ENCODE data around the gene CPO.

CPO gene

DNA sequence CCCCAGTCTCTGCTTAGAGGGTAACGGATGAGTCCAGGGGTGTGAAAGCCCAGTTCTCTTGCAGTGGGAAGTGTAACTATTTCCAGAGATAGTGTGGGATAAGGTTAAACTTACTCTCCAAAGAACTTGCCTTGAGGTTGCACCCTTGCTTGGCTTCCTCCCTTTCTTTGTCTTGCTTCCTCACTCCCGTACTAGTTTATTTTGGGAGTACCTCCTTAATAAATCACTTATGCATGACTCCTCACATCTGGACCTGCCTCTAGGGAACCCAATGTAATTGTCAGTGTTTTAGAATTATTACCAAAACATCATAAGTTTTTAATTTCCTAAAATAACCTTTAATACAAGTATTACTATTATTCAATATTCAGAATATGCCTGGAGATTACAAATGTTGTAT lies 35.2 kb downstream of the CPO start:
- no peak for DNase-seq

DNA sequence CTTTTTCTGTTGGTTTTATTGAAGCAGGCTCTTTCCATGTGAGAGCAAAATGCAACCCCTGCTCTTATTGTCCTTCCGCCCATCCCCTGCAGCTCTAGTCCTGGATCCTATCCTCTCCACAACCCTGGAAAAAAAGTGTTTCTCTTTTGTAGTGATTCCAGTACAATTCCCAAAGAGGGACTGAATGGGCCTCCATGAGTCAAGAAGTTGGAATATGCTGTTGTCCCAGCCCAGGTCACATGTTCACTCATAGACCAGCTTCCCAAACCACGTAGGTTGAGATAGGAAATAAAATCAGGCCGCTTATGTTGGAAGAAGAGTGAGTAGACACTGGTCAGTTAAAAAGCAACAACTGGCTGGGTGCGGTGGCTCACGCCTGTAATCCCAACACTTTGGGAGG lies 39.4 kb downstream of the CPO start:
- no peak for DNase-seq

DNA sequence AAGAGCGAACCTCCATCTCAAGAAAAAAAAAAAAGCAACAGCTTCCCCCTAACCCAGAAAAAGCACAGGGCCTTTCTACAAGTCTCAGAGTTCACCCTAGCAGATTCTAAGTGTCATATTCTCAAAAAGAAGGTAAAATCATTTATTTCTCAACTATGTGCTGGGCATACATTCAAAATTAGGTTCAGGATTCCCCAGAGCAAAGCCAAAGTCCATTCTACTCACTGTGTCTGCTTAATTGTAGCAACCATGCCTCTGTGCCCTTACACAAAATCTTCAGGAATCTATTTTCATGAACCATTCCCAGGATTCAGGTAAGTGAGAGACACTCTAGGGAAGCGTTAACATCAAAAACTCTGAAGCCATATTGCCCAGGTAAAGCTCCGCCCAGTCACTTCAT lies 40.0 kb downstream of the CPO start:
- no peak for DNase-seq

DNA sequence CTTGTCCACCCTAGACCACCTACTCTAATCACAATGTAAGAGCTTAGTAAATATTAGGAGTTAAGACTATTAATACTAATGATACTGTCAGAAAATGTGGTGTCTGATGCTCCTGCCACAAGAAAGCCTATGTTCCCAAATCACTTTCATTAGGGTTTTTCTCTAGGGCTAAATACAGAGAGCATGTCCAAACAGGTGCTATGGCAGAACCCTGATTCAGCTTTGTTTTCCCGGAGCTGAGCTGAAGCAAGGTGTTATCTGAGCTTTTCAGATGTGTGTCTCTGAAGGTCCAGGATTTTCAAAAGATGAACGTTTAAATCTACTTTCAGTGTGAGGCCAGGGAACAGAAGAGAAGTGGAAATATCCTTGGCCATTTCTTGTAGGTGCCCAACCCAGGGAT lies 40.6 kb downstream of the CPO start:
- no peak for DNase-seq

DNA sequence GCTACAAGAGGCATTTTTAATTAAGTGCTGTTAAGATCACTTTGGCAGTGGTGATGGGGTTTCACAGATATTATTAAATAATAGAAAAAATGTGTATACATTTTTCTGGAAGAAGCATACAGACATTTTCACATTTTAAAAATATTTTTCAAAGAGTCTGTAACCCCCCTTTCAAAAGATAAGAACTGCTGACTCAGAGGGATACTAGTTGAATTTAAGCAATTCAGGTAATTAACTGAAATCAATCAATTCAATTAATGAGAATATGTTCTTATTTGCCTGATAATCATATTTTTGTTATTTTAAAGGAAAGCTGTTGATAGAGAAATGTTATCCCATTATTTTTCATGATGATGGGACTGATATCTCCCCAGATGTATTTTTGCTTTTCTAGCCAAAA lies 41.1 kb downstream of the CPO start:
- no peak for DNase-seq

DNA sequence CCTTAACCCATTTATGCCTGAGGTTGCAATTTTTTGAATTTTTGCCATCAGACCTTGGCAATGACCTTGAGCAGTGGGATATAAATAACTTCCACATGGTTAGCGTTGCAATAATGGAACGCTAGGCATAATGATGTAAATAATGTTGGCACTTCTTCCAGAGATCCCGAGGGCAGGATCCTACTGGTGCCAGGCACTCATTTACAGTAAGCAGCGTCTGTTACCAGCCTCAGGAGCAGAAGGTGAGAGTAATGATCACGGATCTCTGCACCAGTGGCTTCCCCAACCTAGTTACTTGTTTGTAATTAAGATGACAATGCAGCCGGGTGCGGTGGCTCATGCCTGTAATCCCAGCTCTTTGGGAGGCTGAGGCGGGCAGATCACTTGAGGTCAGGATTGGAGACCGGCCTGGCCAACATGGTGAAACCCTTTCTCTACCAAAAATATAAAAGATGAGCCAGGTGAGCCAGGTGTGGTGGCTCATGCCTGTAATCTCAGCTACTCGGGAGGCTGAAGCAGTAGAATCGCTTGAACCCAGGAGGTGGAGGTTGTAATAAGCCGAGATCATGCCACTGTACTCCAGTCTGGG lies 41.9 kb downstream of the CPO start:
- DNase-seq, result no peak

DNA sequence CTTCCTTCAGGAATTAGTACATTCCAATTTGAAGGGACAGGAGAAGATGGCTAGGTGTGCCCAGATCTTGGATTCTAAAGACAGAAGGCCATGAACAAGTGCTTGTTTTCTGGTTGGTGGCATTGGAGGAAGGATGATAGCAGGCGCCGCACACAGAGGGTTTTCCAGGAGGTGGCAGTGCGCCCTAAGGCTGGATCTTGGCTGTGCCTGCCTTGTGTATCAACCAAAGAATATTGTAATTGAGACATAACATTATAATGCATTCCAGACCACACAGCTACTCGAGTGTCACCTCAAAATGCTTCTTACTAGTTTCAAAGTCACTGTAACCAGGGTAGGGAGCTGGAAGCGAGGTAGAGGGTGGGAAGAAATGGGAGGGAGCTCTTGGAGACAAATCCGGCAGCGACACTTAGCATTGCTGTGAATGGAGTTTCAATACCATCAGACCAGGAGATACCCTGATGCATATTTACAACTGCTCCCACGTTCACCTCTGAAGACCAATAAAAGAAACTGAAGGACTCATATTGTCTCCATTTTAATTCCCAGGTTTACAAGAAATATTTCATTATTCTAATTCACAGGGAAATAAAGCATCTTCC lies 42.5 kb downstream of the CPO start:
- DNase-seq, result peak; percentile 63

DNA sequence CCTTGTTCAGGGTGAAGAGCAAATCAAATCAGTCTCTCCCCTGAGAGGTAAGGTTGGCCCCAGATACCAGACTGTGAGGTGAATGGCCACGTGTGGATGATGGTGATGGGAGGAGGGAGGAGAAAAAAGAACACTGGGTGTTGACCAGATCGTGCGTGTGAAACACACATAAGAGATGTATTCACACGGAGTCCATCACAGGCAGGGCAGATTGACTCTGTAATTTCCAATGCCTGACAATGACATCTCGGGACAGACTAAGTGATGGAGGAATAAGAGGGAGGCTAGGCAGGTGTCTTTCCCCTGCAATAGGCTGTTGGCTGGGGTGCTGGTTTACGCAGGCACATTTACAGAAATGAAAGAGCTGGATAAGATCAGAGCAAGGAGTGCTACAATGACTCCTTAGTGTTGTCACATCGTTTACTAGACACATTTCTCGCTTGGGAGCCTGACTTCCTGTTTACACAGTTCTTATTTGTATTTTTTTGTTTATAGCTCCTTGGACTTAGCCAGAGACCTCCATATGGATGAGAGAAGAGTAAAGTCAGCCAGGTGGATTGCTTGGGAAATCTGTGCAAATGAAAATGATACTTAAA lies 43.1 kb downstream of the CPO start:
- DNase-seq, result no peak

DNA sequence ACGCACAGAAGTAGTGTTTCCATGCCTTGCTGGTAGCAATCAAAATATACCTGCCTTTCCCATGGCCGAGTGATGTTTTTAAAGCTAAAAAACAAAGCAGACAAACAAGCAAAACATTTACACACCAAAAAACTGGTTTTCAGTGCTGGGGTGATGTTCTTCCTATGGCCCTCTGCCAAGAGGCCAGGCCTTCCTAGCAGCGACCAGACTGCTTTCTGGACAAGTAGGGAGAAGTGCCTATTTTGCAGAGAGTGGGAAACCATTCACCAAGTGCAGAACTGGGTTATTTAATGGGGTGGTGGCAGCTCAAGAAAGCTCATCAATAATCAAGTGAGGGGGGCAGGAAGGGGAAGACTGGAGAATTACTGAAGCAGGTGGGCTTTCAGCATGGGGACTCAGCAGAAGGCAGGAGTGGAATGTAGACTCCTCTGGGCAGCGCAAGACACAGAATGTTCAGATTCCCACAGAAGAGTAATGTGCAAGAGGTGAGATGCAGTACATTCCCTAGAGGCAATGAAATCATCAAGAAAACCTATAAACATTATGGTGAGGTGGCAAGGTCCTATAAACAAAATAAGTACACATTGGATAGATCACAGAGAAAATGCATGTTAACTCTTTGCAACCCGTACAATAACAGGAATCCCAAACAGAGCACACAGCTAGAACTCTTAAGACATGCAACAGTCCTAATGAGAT lies 44.0 kb downstream of the CPO start:
- no peak for DNase-seq

DNA sequence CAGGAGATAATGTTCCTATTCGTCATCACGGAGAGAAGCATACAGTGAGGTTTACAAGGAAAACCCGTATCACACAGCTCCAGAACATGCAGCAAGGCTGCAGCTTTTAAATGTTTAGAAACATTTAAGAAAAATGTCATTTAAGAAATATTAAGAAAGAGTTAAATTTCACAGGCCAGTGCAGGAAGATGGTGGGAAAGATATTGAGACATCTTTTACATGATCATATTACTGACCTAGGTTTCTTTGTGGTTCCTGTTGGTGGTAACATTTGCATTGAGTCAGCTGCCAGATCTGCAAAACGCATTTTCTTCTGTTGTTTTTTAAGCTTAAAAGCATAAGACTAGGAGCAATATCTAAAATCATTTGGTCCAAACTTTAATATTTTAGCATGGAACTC lies 44.9 kb downstream of the CPO start:
- DNase-seq, result peak; percentile 25

DNA sequence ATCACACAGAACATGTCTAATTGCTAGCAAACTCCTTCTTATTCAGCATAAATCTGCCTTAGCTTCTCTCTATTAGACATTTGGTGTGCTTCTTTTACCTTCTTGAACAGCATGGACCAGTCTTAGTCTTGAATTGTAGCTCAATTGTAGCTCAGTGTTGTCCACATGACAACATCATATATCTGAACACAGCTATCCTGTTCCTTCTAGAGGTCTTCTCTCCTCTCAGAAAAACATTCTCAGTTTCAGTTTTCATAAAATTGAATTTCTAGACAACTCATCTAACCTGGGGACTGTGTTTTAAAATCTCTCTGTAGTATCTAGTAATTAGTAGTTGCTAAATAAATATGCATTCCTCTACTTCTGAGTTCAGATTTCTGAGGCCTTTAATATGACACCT lies 47.6 kb downstream of the CPO start:
- DNase-seq, result no peak

DNA sequence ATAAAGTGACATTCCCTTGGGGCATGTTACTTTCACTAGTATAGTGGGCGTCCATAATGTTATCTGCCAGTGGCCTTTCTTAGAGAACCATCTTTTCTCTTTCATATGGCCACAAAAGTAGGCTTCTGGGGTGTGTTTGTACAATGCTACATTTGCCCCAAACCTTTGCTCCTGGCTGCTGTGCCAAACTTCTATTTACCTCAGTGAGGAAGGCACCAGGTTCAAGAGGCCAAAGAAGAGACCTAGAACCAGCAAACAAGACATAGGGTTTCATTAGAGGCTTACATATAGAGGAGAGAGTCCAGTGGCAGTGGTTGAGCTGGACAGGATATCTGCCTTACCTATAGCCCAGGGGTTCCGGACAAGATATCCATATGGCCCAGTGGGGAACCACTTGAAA lies 48.5 kb downstream of the CPO start:
- no peak for DNase-seq

DNA sequence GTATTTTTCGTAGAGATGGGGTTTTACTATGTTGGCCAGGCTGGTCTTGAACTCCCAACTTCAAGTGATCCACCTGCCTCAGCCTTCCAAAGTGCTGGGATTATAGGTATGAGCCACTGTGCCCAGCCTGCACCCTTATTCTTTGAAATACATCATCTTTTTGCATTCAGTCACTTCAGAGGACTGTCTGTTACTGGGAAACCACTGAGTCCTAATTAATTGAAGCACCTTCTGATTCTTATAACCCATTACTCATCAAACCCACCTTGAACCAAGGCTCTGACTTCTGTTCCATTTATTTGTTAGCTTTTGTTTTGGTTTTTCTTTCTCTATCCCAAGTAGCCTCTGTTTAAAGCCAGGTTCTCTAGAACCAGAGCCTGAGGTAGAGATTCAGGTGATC lies 49.6 kb downstream of the CPO start:
- no peak for DNase-seq

DNA sequence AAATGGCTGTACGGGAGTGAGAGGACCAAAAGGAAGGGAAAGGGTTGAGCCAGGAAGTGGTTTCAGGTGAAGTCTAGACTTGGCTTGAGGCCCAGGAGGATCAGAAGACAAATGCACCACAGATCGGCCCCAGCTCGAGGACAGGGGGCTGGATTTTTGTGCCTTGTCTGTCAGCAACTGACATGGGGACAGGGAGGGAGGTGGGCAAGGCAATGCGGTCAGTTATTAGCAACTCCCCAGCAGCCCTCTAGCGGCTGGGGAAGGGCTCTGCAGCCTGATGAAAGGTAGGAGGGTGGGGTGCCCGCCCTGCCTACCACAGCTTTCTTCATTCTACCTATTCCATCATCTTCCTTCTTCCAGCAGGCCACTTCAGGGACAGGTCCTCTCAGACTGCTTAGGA lies 50.0 kb downstream of the CPO start:
- DNase-seq, result peak; percentile 58

DNA sequence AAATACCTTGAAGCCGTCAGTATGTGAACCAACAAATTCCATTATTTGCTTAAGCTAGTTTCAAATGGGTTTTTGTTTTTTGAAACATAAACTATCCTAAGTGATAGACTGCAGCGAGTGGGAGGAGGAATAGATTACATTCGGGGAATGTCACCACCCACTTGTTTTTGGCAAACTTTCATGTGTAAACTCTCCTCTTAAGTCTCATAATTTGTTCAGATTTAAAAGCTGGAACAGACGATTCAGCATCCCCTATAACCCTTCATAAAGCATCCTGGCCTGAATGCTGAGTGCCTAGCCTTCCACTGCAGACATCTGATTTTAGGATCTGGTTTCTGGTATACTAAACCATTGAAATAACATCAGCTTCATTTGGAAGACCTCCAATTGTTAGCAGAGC lies 51.0 kb downstream of the CPO start:
- DNase-seq, result no peak

DNA sequence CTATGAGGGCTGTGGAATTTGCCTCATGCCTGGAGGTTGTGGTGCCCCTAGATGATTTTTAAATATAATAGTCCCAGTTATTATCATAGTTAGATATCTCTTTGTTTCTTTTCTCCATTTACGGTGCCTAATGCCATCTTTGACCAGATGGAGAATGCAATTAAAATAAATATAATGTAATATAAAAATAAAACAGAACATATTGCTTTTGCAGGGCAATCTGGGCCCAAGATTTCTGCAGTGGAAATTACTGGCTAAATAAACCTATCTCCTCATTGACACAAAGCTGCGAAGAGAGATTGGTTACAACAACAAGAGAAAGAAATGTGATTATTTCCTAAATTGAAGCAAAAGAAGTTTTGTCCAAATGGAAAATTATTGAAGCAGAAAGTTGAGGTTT lies 51.8 kb downstream of the CPO start:
- DNase-seq, result no peak

DNA sequence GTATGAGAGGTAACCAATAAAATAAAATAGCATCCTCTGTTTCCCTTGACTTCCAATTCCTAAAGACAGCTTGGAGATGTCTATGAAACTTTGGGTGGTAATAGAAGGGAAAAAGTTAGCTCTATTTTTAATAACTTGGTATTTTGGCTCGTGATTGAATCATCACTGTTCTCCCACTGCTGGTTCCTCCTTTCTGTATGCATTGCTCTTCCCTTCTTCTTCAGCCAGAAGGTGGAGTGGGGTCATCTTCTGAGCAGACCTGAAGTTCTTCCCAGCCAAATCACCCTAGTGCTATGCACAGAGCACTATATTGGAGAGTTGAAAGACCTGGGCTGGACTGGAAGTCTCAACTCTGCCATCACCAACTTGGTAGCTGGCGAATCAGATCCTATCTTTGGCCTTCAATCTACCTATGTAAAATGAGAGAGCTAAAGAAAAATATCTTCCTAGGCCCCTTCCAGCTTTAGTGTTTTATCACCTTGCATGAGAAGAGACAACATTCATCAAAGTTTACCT lies 54.1 kb downstream of the CPO start:
- peak; percentile 25 for DNase-seq

DNA sequence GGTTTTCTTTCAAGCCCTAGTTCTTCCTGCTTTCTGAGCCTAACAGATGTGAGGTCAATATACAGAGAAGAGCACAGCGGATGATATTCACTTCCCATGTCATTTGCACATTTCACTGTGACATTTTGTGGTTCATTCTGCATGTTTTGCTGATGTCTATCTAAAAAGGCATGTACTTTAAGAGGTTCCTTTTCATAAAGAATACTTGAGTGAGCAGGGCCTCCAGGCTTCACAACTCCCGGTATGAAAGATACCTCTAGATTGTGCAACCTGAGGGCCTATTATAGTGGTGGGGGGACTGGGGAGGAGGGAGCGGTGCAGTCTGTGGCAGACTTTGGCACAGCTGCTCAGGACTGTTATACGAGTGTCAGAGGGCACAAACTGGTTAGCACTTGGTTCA lies 54.6 kb downstream of the CPO start:
- DNase-seq, result peak; percentile 44

DNA sequence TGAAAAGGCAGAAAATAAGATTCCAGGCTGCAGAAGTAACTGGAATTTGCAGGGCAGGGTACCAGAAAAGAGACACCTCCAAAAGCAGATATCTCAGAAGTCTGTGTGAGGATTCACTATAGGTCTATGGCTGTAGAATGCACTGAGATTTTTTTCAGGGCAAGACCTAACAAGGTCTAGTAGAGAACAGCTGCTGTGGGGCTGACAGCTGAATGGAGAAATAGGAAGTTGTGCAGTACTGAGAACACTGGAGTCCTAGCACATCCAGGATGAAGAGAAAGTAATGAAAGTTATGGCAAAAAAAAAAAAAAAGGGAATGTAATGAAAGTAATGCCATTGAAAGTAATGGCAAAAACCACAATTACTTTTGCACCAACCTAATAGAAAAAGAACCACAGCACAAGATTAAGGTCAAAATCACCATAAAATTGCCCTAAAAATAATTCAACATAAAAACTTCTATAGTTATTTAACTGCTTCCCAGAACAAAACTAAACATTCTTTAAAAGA lies 57.3 kb downstream of the CPO start:
- DNase-seq, result no peak

DNA sequence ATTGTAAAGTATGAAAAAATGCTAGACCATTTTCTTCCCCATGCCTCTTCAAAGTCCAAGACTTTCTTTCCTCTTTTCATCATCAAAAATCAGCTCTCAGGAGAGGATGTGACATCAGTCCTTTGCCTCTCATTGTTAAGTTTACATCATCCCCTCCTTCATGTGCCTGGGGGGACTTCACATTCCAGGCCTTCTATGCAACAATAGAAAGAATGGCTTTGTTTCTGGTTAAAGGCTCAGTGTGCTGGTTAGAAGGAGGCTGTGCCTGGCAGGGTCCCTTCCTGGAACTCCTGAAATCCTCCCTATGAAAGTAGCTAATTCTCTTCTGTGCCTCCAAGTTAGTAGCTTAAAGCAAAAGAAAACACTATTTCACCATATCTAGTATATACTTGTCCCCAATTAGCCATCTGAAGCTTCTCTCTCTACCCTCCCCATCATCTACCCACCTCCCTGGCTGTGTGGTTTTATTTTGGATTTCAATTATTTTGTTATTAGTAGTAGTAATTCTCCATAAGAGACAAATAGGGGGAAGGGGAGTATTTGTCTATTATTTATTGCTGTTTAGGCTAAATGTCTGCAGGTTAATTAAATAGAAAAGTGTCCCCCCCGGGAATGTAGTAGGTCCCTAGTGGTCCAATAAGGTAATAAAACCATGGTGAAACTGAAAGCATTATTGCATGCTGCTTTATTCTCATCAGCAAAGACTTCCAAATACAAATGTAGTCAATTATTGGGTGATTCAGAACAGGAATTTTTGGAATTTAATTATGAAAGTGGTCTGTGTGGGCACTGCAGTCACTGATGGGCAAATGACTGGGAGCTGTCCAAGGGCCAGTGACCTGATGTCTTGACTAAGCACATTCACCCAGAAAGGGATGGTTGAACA lies 69.0 kb downstream of the CPO start:
- peak; percentile 7 for DNase-seq

DNA sequence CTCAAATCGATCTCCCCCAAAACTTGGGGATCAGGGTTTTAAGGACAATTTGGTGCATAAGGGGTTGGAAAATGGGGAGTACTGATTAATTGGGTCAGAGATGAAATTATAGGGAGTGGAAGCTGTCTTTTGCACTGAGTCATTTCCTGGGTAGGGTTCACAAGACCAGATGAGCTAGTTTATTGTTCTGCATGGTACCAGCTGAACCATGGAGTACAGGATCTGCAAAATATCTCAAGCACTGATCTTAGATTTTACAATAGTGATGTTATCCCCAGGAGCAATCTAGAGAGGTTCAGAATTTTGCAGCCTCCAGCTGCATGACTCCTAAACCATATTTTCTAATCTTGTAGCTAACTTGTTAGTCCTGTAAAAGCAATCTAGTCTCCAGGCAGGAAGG lies 73.1 kb downstream of the CPO start:
- no peak for DNase-seq

DNA sequence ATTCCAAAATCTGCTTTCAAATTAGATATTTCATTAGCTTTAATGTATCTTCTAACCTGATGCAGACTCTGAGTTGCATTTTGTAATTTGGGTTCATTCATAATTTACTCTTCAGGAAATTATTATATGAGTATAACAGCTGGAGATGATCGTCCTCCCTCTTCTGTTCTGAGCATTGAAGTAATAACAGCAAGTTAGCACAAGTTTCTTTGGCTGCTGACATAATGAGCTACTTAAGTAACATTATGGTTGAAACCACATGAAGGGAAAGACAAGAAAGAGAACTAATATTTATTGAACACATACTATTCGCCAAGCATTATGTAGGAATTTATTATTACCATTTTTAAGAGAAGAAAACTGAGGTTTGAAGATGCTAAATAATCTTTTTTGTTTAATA lies 75.1 kb downstream of the CPO start:
- no peak for DNase-seq

DNA sequence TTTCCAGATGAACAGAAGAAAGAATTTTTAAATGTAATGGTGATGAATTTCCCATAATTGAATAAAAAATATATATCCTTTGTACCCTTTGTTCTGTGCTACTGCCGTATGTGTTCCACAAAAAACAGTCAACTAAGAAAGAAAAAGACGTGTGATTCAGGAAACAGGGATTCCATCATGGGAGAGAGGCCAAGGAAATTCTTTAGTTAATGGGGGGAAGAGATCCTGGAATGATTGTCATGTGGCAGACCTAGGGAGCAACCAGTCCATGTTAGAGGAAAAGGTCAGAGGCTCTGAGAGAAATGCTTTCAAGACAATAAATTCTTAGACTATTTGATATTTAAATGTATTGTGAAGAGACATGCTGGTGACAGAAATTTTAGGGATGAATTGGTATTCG lies 76.6 kb downstream of the CPO start:
- no peak for DNase-seq

Data from OCI-M1 (cell line).